Measurements from ENCODE around the gene TNS3.

DNA sequence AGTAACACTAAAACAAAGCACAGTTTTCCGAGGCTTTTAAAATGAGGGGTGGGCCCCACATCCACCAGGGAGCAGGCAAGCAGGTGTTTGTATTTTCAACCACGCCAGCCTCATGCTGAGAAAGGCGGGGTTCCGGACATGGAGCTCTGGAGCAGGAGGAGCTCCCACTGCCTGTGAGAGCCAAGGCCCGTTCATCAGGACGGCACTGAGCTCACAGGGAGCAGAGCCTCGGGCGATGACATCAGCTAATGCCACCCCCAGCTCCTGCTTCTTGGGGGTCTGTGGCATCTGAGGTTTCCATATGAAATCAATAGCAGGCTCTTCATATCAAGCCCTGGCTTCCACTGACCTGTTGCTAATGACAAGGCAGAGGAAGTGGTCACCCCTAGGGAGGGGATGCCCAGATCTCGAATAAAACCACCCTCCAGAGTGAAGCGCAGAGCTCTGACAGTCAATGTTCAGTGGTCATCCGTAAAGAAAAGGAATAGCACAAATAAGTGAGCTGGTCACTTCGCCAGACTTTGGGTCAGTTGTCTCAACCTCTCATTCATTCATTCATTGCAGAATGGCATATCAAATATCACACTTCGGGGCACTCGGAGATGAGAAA is 89.1 kb downstream of the TNS3 start:
- TF ChIP-seq FOXA1 (IDR thresholded peaks at IDR 0.05; ENCODE audit: borderline replicate concordance) (no peak), YBX1 (IDR thresholded peaks at IDR 0.05) (no peak), CTCF (IDR thresholded peaks at IDR 0.05 in 2 of 3, conservative IDR thresholded peaks at IDR 0.05 in 1 of 3; ENCODE audit: insufficient read depth in 2 of 3, low read depth in 1 of 3, low read length in 3 of 3) (no peak), HCFC1 (IDR thresholded peaks at IDR 0.05; ENCODE audit: low read depth, low read length) (no peak), STAG1 (CRISPR knock-in tag; IDR thresholded peaks at IDR 0.05; ENCODE audit: borderline replicate concordance) (no peak), TSC22D4 (tag; IDR thresholded peaks at IDR 0.05) (no peak), RFX5 (IDR thresholded peaks at IDR 0.05; ENCODE audit: low read depth, low read length) (no peak)
- TF ChIP-seq, protein P1, sequence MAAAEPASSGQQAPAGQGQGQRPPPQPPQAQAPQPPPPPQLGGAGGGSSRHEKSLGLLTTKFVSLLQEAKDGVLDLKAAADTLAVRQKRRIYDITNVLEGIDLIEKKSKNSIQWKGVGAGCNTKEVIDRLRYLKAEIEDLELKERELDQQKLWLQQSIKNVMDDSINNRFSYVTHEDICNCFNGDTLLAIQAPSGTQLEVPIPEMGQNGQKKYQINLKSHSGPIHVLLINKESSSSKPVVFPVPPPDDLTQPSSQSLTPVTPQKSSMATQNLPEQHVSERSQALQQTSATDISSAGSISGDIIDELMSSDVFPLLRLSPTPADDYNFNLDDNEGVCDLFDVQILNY (CRISPR knock-in tag; IDR thresholded peaks at IDR 0.05), result no peak
- TF ChIP-seq, protein P2, sequence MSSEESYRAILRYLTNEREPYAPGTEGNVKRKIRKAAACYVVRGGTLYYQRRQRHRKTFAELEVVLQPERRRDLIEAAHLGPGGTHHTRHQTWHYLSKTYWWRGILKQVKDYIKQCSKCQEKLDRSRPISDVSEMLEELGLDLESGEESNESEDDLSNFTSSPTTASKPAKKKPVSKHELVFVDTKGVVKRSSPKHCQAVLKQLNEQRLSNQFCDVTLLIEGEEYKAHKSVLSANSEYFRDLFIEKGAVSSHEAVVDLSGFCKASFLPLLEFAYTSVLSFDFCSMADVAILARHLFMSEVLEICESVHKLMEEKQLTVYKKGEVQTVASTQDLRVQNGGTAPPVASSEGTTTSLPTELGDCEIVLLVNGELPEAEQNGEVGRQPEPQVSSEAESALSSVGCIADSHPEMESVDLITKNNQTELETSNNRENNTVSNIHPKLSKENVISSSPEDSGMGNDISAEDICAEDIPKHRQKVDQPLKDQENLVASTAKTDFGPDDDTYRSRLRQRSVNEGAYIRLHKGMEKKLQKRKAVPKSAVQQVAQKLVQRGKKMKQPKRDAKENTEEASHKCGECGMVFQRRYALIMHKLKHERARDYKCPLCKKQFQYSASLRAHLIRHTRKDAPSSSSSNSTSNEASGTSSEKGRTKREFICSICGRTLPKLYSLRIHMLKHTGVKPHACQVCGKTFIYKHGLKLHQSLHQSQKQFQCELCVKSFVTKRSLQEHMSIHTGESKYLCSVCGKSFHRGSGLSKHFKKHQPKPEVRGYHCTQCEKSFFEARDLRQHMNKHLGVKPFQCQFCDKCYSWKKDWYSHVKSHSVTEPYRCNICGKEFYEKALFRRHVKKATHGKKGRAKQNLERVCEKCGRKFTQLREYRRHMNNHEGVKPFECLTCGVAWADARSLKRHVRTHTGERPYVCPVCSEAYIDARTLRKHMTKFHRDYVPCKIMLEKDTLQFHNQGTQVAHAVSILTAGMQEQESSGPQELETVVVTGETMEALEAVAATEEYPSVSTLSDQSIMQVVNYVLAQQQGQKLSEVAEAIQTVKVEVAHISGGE (CRISPR knock-in tag; IDR thresholded peaks at IDR 0.05), result no peak
- TF ChIP-seq, protein P3, sequence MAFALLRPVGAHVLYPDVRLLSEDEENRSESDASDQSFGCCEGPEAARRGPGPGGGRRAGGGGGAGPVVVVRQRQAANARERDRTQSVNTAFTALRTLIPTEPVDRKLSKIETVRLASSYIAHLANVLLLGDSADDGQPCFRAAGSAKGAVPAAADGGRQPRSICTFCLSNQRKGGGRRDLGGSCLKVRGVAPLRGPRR (CRISPR knock-in tag; IDR thresholded peaks at IDR 0.05), result no peak
- TF ChIP-seq, protein P4, sequence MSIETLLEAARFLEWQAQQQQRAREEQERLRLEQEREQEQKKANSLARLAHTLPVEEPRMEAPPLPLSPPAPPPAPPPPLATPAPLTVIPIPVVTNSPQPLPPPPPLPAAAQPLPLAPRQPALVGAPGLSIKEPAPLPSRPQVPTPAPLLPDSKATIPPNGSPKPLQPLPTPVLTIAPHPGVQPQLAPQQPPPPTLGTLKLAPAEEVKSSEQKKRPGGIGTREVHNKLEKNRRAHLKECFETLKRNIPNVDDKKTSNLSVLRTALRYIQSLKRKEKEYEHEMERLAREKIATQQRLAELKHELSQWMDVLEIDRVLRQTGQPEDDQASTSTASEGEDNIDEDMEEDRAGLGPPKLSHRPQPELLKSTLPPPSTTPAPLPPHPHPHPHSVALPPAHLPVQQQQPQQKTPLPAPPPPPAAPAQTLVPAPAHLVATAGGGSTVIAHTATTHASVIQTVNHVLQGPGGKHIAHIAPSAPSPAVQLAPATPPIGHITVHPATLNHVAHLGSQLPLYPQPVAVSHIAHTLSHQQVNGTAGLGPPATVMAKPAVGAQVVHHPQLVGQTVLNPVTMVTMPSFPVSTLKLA (conservative IDR thresholded peaks at IDR 0.05), result no peak
